H9 (cell line): ENCODE measurements around the gene POLD3. TPM values are rescaled to one million over a fixed set of nuclear protein-coding genes. Genes with fewer than 3 reads are reported as not detected.

Experiments
- DNase-seq: peaks from one replicate; pipeline ENCODE4 v3.0.0-alpha.2; 2017
- H2AFZ ChIP-seq: one replicate; pipeline ENCODE4 v1.6.1; 2013; ENCODE audit warnings: mild to moderate bottlenecking, low read length, control low read depth, moderate library complexity
- H2AK5ac ChIP-seq: 2 replicates; pipeline ENCODE4 v1.6.1; 2013; ENCODE audit warnings: low read length, control low read depth, mixed read lengths; ENCODE audit not compliant: insufficient read length
- H2BK120ac ChIP-seq: one replicate; pipeline ENCODE4 v1.6.1; 2013; ENCODE audit warnings: low read depth, mild to moderate bottlenecking, low read length, control low read depth, inconsistent platforms; ENCODE audit not compliant: poor library complexity, severe bottlenecking
- H2BK12ac ChIP-seq: 2 replicates; pipeline ENCODE4 v1.6.1; 2013; ENCODE audit warnings: low read length, control low read depth, mixed read lengths, low read depth; ENCODE audit not compliant: insufficient read length
- H2BK15ac ChIP-seq: 2 replicates; pipeline ENCODE4 v1.6.1; 2013; ENCODE audit warnings: low read depth, low read length, control low read depth
- H2BK20ac ChIP-seq: one replicate; pipeline ENCODE4 v1.6.1; 2013; ENCODE audit warnings: low read depth, mild to moderate bottlenecking, low read length, control low read depth, inconsistent platforms; ENCODE audit not compliant: poor library complexity, severe bottlenecking
- H2BK5ac ChIP-seq: 2 replicates; pipeline ENCODE4 v1.6.1; 2013; ENCODE audit warnings: low read length, control low read depth, mixed read lengths; ENCODE audit not compliant: insufficient read length
- H3K14ac ChIP-seq: 2 replicates; pipeline ENCODE4 v1.6.1; 2013; ENCODE audit warnings: low read length, control low read depth; ENCODE audit not compliant: insufficient read depth
- H3K18ac ChIP-seq: 2 replicates; pipeline ENCODE4 v1.6.1; 2013; ENCODE audit warnings: low read depth, mild to moderate bottlenecking, mixed read lengths, low read length, control low read depth; ENCODE audit not compliant: insufficient read length
- H3K23ac ChIP-seq: 2 replicates; pipeline ENCODE4 v1.6.1; 2013; ENCODE audit warnings: low read length, control low read depth, mixed read lengths, low read depth; ENCODE audit not compliant: insufficient read length
- H3K23me2 ChIP-seq: 2 replicates; pipeline ENCODE4 v1.6.1; 2013; ENCODE audit warnings: low read depth, mild to moderate bottlenecking, mixed read lengths, low read length, control low read depth; ENCODE audit not compliant: insufficient read length, poor library complexity, severe bottlenecking
- H3K27ac ChIP-seq: 2 replicates; pipeline ENCODE4 v1.5.1; 2013; ENCODE audit warnings: low read length, control low read depth, mixed read lengths, low read depth; ENCODE audit not compliant: insufficient read length
- H3K27me3 ChIP-seq: 2 replicates; pipeline ENCODE4 v1.6.1; 2013; ENCODE audit warnings: low read length, control low read depth, inconsistent platforms; ENCODE audit not compliant: insufficient read depth
- H3K4ac ChIP-seq: 2 replicates; pipeline ENCODE4 v1.6.1; 2013; ENCODE audit warnings: low read depth, mild to moderate bottlenecking, control low read depth, inconsistent platforms, low read length, moderate library complexity
- H3K4me1 ChIP-seq: 2 replicates; pipeline ENCODE4 v1.6.1; 2013; ENCODE audit warnings: low read length, control low read depth, inconsistent platforms; ENCODE audit not compliant: insufficient read depth
- H3K4me2 ChIP-seq: 2 replicates; pipeline ENCODE4 v1.6.1; 2013; ENCODE audit warnings: low read length, control low read depth, mixed read lengths; ENCODE audit not compliant: insufficient read length, insufficient read depth
- H3K56ac ChIP-seq: 2 replicates; pipeline ENCODE4 v1.6.1; 2013; ENCODE audit warnings: low read depth, mild to moderate bottlenecking, mixed read lengths, low read length, control low read depth; ENCODE audit not compliant: insufficient read length
- H3K79me1 ChIP-seq: 2 replicates; pipeline ENCODE4 v1.6.1; 2013; ENCODE audit warnings: low read depth, mild to moderate bottlenecking, moderate library complexity, low read length, control low read depth, inconsistent platforms; ENCODE audit not compliant: insufficient read depth, poor library complexity, severe bottlenecking
- H3K79me2 ChIP-seq: 2 replicates; pipeline ENCODE4 v1.6.1; 2013; ENCODE audit warnings: low read length, control low read depth, inconsistent platforms; ENCODE audit not compliant: insufficient read depth
- H3K9ac ChIP-seq: 2 replicates; pipeline ENCODE4 v1.6.1; 2013; ENCODE audit warnings: low read length, control low read depth, mixed read lengths; ENCODE audit not compliant: insufficient read length; ENCODE audit errors: extremely low read depth
- H3K9me3 ChIP-seq: one replicate; pipeline ENCODE4 v1.6.1; 2013; ENCODE audit warnings: low read depth, low read length, inconsistent platforms; ENCODE audit not compliant: control insufficient read depth
- H3T11ph ChIP-seq: one replicate; pipeline ENCODE4 v1.6.1; 2013; ENCODE audit warnings: mild to moderate bottlenecking, low read length, control low read depth, inconsistent platforms
- H4K20me1 ChIP-seq: one replicate; pipeline ENCODE4 v1.6.1; 2013; ENCODE audit not compliant: control insufficient read depth, insufficient read length, insufficient read depth
- H4K5ac ChIP-seq: 2 replicates; pipeline ENCODE4 v1.6.1; 2013; ENCODE audit warnings: low read depth, mild to moderate bottlenecking, mixed read lengths, low read length, control low read depth; ENCODE audit not compliant: insufficient read length
- H4K8ac ChIP-seq: replicated peaks from 2 replicates; pipeline ENCODE4 v1.6.1; 2013; ENCODE audit warnings: low read length, control low read depth, mixed read lengths, low read depth; ENCODE audit not compliant: insufficient read length
- H4K91ac ChIP-seq: 2 replicates; pipeline ENCODE4 v1.6.1; 2013; ENCODE audit warnings: low read depth, mild to moderate bottlenecking, moderate library complexity, mixed read lengths, low read length, control low read depth; ENCODE audit not compliant: insufficient read length
- H3K27ac Mint-ChIP-seq, 3 experiments: 2 replicates in 2 of 3; 3 replicates in 1 of 3; pipeline ENCODE4 v1.8.0; 2020 to 2021; ENCODE audit warnings: mixed read lengths in 3 of 3, mild to moderate bottlenecking in 1 of 3, moderate library complexity in 1 of 3
- H3K27me3 Mint-ChIP-seq: 2 replicates; pipeline ENCODE4 v1.8.0; 2021; ENCODE audit warnings: low read depth, mild to moderate bottlenecking, moderate library complexity, mixed read lengths
- H3K36me3 Mint-ChIP-seq, 3 experiments: 2 replicates in 2 of 3; 3 replicates in 1 of 3; pipeline ENCODE4 v1.8.0; 2020 to 2021; ENCODE audit warnings: low read depth in 3 of 3, mixed read lengths in 3 of 3; ENCODE audit not compliant: insufficient read depth in 1 of 3
- H3K4me1 Mint-ChIP-seq, 2 experiments: 2 replicates each; pipeline ENCODE4 v1.8.0; 2020; ENCODE audit warnings: mixed read lengths in 2 of 2
- H3K4me3 Mint-ChIP-seq, 2 experiments: 2 replicates in 1 of 2; 3 replicates in 1 of 2; pipeline ENCODE4 v1.8.0; 2020 to 2021; ENCODE audit warnings: mild to moderate bottlenecking in 2 of 2, mixed read lengths in 2 of 2, moderate library complexity in 1 of 2
- H3K9me3 Mint-ChIP-seq, 2 experiments: 2 replicates in 1 of 2; 3 replicates in 1 of 2; pipeline ENCODE4 v1.8.0; 2020; ENCODE audit warnings: mild to moderate bottlenecking in 2 of 2, mixed read lengths in 2 of 2, moderate library complexity in 1 of 2
- CTCF ChIP-seq: fragments of 200-600 bp; sonication (generic); conservative IDR thresholded peaks from 3 replicates; pipeline ENCODE4 v1.8.0; 2021; ENCODE audit warnings: antibody characterized with exemption, mild to moderate bottlenecking
- WGBS: extraction: QIAGEN DNeasy Blood & Tissue Kit; methylation state at CpG from one replicate; pipeline ENCODE4 v1.1.7; 2013; ENCODE audit warnings: missing lambda C conversion rate, low lambda C conversion rate, mixed read lengths; ENCODE audit not compliant: insufficient read length; ENCODE audit errors: extremely low coverage; 5-methylcytosine and 5-hydroxymethylcytosine counted together
- total RNA-seq: library from RNA; stranded (reverse); gene quantifications from 2 replicates; pipeline ENCODE4 v1.2.1, GENCODE V29; 2021

The POLD3 gene
- total RNA-seq, 1 experiment from 2014 or later, result 34.1 TPM

- no peaks in the 10 kb centered on the region for H3K4me1 ChIP-seq
- Mint-ChIP-seq H3K27ac (no peak overlapping the region), H3K27me3 (peaks cover 11% of the 10 kb centered on the region), H3K9me3 (no peaks in the 10 kb centered on the region; a peak in 1 of 5 replicates), H3K36me3 (no peaks in the 10 kb centered on the region; a peak in 1 of 7 replicates), H3K4me1 (peaks cover 4 to 10% of the 10 kb centered on the region in 2 experiments), H3K4me3 (no peak overlapping the region)
- H4K8ac ChIP-seq, result no peak overlapping the region
- no peak overlapping the region for H2BK120ac ChIP-seq
- no peak overlapping the region for H3K4ac ChIP-seq
- no CpG with 5 or more reads among the region's 18 CpGs for WGBS
- H2AK5ac ChIP-seq, result no peak overlapping the region
- peak; percentile 14 for DNase-seq
- H3K14ac ChIP-seq, result no peak overlapping the region
- no peak overlapping the region for H3K4me2 ChIP-seq
- no peak overlapping the region for H3K18ac ChIP-seq
- H3K27ac ChIP-seq, result no peak overlapping the region
- H3K9me3 ChIP-seq, result no peaks in the 10 kb centered on the region
- no peak overlapping the region for H2BK12ac ChIP-seq
- no peaks in the 10 kb centered on the region for H3K79me2 ChIP-seq
- no peaks in the 10 kb centered on the region for H4K20me1 ChIP-seq
- no peak overlapping the region for H3K9ac ChIP-seq
- no peak overlapping the region for H4K91ac ChIP-seq
- no peaks in the 10 kb centered on the region for H3K79me1 ChIP-seq
- no peak overlapping the region for H3K23ac ChIP-seq
- H2BK5ac ChIP-seq, result no peak overlapping the region
- no peak overlapping the region for H2AFZ ChIP-seq
- H4K5ac ChIP-seq, result no peak overlapping the region
- TF ChIP-seq CTCF, result no peak
- H3T11ph ChIP-seq, result no peak overlapping the region
- H3K56ac ChIP-seq, result no peak overlapping the region
- no peak overlapping the region for H2BK20ac ChIP-seq
- H3K23me2 ChIP-seq, result no peaks in the 10 kb centered on the region
- H2BK15ac ChIP-seq, result no peak overlapping the region
- no peaks in the 10 kb centered on the region for H3K27me3 ChIP-seq
These were observed 88.5 kb downstream of the POLD3 start for GRCh38 chr11:74680703-74681531.
